ENCODE results near the gene DDX11. TPM values are rescaled to one million over a fixed set of nuclear protein-coding genes. Genes with fewer than 3 reads are reported as not detected.
"Not testable (repeated sequence)": the region's sequence is repeated elsewhere in the genome, so short reads cannot be mapped to it uniquely, and the experiment has no call there.

The DDX11 gene
- total and polyA plus RNA-seq, 4 donors, result 11.7 to 30.9 (median 21.5) TPM

GRCh38 chr12:31087486-31087885, 13.8 kb downstream of the DDX11 start:
- 96 to 97% methylated on average over 6 to 7 of the region's 8 CpGs for WGBS, 2 donors
- ATAC-seq (ENCODE audit: insufficient read depth, low FRiP score), result not testable (repeated sequence)
- H3K36me3 ChIP-seq (ENCODE audit: control insufficient read depth in 4 of 4, insufficient read depth in 4 of 4, low read length in 4 of 4), result peaks cover 2 to 25% (median 4%) of the 10 kb centered on the region in 4 donors

GRCh38 chr12:31087956-31088355, 14.3 kb downstream of the DDX11 start:
- H3K9me3 ChIP-seq (ENCODE audit: control insufficient read depth in 4 of 4, insufficient read depth in 3 of 4, low read length in 3 of 4); H3K27me3 ChIP-seq (ENCODE audit: control insufficient read depth in 3 of 3, insufficient read depth in 3 of 3, low read length in 2 of 3); H3K9ac ChIP-seq (ENCODE audit: insufficient read depth in 1 of 2, low read length in 2 of 2); DNase-seq; H3K4me1 ChIP-seq (ENCODE audit: control insufficient read depth in 5 of 5, insufficient read depth in 5 of 5, low read length in 5 of 5); ATAC-seq (ENCODE audit: insufficient read depth, low FRiP score); H3K27ac ChIP-seq (ENCODE audit: low read depth in 1 of 2, low read length in 1 of 2); H3K4me3 ChIP-seq: not testable (repeated sequence)
- peaks cover 2 to 26% (median 4%) of the 10 kb centered on the region in 4 donors for H3K36me3 ChIP-seq (ENCODE audit: control insufficient read depth in 4 of 4, insufficient read depth in 4 of 4, low read length in 4 of 4)
- 87 to 94% methylated on average over 2 of the region's 2 CpGs for WGBS, 2 donors

More at GRCh38 chr12:31087486-31087885, 13.8 kb downstream of the DDX11 start:
- not testable (repeated sequence) for H3K4me1 ChIP-seq (ENCODE audit: control insufficient read depth in 5 of 5, insufficient read depth in 5 of 5, low read length in 5 of 5); H3K4me3 ChIP-seq; H3K9ac ChIP-seq (ENCODE audit: insufficient read depth in 1 of 2, low read length in 2 of 2); H3K27ac ChIP-seq (ENCODE audit: low read depth in 1 of 2, low read length in 1 of 2); H3K27me3 ChIP-seq (ENCODE audit: control insufficient read depth in 3 of 3, insufficient read depth in 3 of 3, low read length in 2 of 3); H3K9me3 ChIP-seq (ENCODE audit: control insufficient read depth in 4 of 4, insufficient read depth in 3 of 4, low read length in 3 of 4); DNase-seq

DNA sequence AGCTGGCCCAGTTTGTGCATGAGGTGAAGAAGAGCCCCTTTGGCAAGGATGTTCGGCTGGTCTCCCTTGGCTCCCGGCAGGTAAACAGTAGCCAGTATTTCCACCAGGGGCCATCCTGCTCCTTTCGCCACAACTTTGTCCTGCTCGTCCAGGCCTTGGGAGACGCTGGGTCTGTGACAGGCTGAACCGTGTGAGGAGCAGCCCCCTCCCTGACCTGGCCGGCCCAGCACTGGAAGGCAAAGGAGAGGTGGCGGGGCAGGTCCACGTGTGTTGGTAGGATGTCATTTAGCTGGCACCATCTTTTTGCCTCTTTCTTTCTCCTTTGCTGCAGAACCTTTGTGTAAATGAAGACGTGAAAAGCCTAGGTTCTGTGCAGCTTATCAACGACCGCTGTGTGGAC, 15.4 kb downstream of the DDX11 start:
- H3K36me3 ChIP-seq (ENCODE audit: control insufficient read depth in 4 of 4, insufficient read depth in 4 of 4, low read length in 4 of 4), result peaks cover under 1 to 27% (median 4%) of the 10 kb centered on the region in 4 donors
- no peaks in the 10 kb centered on the region for H3K27me3 ChIP-seq (ENCODE audit: control insufficient read depth in 3 of 3, insufficient read depth in 3 of 3, low read length in 2 of 3)
- no peak for ATAC-seq (ENCODE audit: insufficient read depth, low FRiP score)
- no peak overlapping the region for H3K4me3 ChIP-seq
- WGBS, 2 donors, result 92% methylated on average over 12 of the region's 12 CpGs
- H3K27ac ChIP-seq (ENCODE audit: low read depth in 1 of 2, low read length in 1 of 2), result no peak overlapping the region
- DNase-seq, result no peak
- H3K4me1 ChIP-seq (ENCODE audit: control insufficient read depth in 5 of 5, insufficient read depth in 5 of 5, low read length in 5 of 5), result no peaks in the 10 kb centered on the region
- no peak for TF ChIP-seq CTCF (IDR thresholded peaks at IDR 0.05; ENCODE audit: control extremely low read depth, extremely low read depth)
- H3K9ac ChIP-seq (ENCODE audit: insufficient read depth in 1 of 2, low read length in 2 of 2), result no peak overlapping the region
- no peaks in the 10 kb centered on the region for H3K9me3 ChIP-seq (ENCODE audit: control insufficient read depth in 4 of 4, insufficient read depth in 3 of 4, low read length in 3 of 4)

DNA sequence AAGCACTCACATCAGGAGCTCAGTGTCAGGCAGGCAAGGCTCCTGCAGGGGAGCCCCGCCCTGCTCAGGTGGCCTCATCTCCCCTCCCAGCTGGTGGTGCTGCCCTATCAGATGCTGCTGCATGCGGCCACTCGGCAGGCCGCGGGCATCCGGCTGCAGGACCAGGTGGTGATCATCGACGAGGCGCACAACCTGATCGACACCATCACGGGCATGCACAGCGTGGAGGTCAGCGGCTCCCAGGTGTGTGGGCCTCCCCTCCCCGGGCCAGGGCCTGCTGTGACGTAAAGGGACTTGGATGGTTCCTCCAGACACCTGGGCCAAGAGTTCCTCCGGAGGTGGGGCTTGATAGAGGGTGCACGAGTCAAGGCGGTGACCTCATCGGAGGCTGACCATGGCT, 18.0 kb downstream of the DDX11 start:
- not testable (repeated sequence) for DNase-seq; H3K9me3 ChIP-seq (ENCODE audit: control insufficient read depth in 4 of 4, insufficient read depth in 3 of 4, low read length in 3 of 4); H3K9ac ChIP-seq (ENCODE audit: insufficient read depth in 1 of 2, low read length in 2 of 2); ATAC-seq (ENCODE audit: insufficient read depth, low FRiP score); H3K27ac ChIP-seq (ENCODE audit: low read depth in 1 of 2, low read length in 1 of 2); H3K4me1 ChIP-seq (ENCODE audit: control insufficient read depth in 5 of 5, insufficient read depth in 5 of 5, low read length in 5 of 5); H3K4me3 ChIP-seq; H3K27me3 ChIP-seq (ENCODE audit: control insufficient read depth in 3 of 3, insufficient read depth in 3 of 3, low read length in 2 of 3)
- peaks cover 0 to 24% (median 4%) of the 10 kb centered on the region in 4 donors for H3K36me3 ChIP-seq (ENCODE audit: control insufficient read depth in 4 of 4, insufficient read depth in 4 of 4, low read length in 4 of 4)
- WGBS, 2 donors, result 88 to 92% methylated on average over 19 of the region's 19 CpGs

DNA sequence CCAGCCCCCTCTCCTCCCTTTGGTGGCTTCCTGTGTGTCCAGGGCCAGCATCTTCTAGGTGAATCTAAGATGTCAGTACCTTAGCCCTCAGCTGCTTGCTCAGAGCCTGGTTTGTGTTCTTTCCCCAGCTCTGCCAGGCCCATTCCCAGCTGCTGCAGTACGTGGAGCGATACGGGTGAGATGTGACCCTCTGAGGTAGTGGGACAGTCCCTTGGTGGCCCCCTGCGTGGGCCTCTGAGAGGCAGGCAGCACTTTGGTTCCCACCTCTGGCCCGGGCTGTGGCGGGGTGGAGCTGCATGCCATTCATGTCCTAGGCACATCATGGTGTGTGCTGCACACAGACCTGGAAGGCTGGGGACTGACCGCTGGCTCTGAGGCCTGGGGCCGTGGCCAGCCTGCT, 19.1 kb downstream of the DDX11 start:
- DNase-seq, result not testable (repeated sequence)
- WGBS, 2 donors, result 94 to 97% methylated on average over 6 of the region's 8 CpGs
- H3K36me3 ChIP-seq (ENCODE audit: control insufficient read depth in 4 of 4, insufficient read depth in 4 of 4, low read length in 4 of 4), result peaks cover 0 to 23% (median 4%) of the 10 kb centered on the region in 4 donors

GRCh38 chr12:31095080-31095860, 21.6 kb downstream of the DDX11 start:
- H3K27me3 ChIP-seq (ENCODE audit: control insufficient read depth in 3 of 3, insufficient read depth in 3 of 3, low read length in 2 of 3); H3K4me3 ChIP-seq; H3K27ac ChIP-seq (ENCODE audit: low read depth in 1 of 2, low read length in 1 of 2); H3K4me1 ChIP-seq (ENCODE audit: control insufficient read depth in 5 of 5, insufficient read depth in 5 of 5, low read length in 5 of 5); H3K9ac ChIP-seq (ENCODE audit: insufficient read depth in 1 of 2, low read length in 2 of 2); ATAC-seq (ENCODE audit: insufficient read depth, low FRiP score); DNase-seq; H3K9me3 ChIP-seq (ENCODE audit: control insufficient read depth in 4 of 4, insufficient read depth in 3 of 4, low read length in 3 of 4): not testable (repeated sequence)
- peaks cover 0 to 20% (median 1%) of the 10 kb centered on the region in 4 donors for H3K36me3 ChIP-seq (ENCODE audit: control insufficient read depth in 4 of 4, insufficient read depth in 4 of 4, low read length in 4 of 4)
- 92 to 94% methylated on average over 19 to 20 of the region's 21 CpGs for WGBS, 2 donors

More for the DNA sequence above, 19.1 kb downstream of the DDX11 start:
- H3K27ac ChIP-seq (ENCODE audit: low read depth in 1 of 2, low read length in 1 of 2); H3K9ac ChIP-seq (ENCODE audit: insufficient read depth in 1 of 2, low read length in 2 of 2); H3K9me3 ChIP-seq (ENCODE audit: control insufficient read depth in 4 of 4, insufficient read depth in 3 of 4, low read length in 3 of 4); ATAC-seq (ENCODE audit: insufficient read depth, low FRiP score); H3K27me3 ChIP-seq (ENCODE audit: control insufficient read depth in 3 of 3, insufficient read depth in 3 of 3, low read length in 2 of 3); H3K4me1 ChIP-seq (ENCODE audit: control insufficient read depth in 5 of 5, insufficient read depth in 5 of 5, low read length in 5 of 5); H3K4me3 ChIP-seq: not testable (repeated sequence)

DNA sequence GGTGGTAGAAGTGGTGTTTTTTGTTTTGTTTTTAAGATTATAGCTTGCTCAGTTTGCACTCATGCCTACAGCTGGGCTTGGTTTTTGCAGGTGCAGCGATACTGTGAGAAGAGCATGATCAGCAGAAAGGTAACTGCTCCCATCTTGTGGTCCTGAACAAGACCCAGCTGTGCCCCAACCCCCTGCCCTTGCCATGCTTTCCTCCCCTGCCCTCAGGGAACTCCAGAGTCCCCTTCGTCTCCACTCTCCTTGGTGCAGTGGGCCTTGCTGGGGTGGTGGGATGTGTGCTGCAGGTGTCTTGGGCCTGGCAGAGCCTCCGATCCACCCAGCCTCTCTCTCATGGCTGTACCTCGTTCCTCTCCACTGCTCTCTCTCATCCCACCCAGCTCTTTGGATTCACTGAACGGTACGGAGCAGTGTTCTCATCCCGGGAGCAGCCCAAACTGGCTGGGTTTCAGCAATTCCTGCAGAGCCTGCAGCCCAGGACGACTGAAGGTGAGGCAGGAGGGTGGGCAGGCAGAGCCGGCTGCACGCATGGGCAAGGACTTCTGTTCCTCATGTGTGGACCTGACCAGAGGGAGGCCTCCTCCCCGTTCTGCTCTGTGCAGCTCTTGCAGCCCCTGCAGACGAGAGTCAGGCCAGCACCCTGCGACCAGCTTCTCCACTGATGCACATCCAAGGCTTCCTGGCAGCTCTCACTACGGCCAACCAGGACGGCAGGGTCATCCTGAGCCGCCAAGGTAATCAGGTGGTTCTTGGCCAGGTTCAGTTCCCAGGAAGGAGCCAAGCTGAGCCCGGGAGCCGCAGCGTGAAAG, 22.8 kb downstream of the DDX11 start:
- 94 to 97% methylated on average over 19 of the region's 19 CpGs for WGBS, 2 donors
- peaks cover 0 to 26% (median 1%) of the 10 kb centered on the region in 4 donors for H3K36me3 ChIP-seq (ENCODE audit: control insufficient read depth in 4 of 4, insufficient read depth in 4 of 4, low read length in 4 of 4)
- not testable (repeated sequence) for H3K9me3 ChIP-seq (ENCODE audit: control insufficient read depth in 4 of 4, insufficient read depth in 3 of 4, low read length in 3 of 4); DNase-seq; H3K4me3 ChIP-seq; H3K4me1 ChIP-seq (ENCODE audit: control insufficient read depth in 5 of 5, insufficient read depth in 5 of 5, low read length in 5 of 5); H3K9ac ChIP-seq (ENCODE audit: insufficient read depth in 1 of 2, low read length in 2 of 2); H3K27me3 ChIP-seq (ENCODE audit: control insufficient read depth in 3 of 3, insufficient read depth in 3 of 3, low read length in 2 of 3); H3K27ac ChIP-seq (ENCODE audit: low read depth in 1 of 2, low read length in 1 of 2); ATAC-seq (ENCODE audit: insufficient read depth, low FRiP score)

All from lung (tissue), 12 donors.